Measurements from ENCODE around the gene FIGLA.
"Not testable (repeated sequence)": the region's sequence is repeated elsewhere in the genome, so short reads cannot be mapped to it uniquely, and the experiment has no call there.

The FIGLA gene

GRCh38 chr2:70743677-70744076, 46.8 kb downstream of the FIGLA start:
- DNase-seq, result no peak

GRCh38 chr2:70743068-70743467, 47.4 kb downstream of the FIGLA start:
- DNase-seq, result no peak

DNA sequence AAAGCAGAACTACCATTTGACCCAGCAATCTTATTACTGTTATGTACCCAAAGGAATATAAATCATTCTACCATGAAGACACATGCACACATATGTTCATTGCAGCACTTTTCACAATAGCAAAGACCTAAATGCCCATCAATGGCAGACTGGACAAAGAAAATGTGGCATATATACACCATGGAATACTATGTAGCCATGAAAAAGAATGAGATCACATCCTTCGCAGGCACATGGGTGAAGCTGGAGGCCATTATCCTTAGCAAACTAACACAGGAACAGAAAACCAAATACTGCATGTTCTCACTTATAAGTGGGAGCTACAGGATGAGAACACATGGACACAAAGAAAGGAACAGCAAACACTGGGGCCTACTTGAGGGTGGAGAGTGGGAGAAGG, 51.0 kb downstream of the FIGLA start:
- not testable (repeated sequence) for DNase-seq

- DNase-seq, result no peak
These were observed 52.3 kb downstream of the FIGLA start for GRCh38 chr2:70738159-70738558.

- no peak for DNase-seq
These were observed 55.4 kb downstream of the FIGLA start for GRCh38 chr2:70735071-70735470.

DNA sequence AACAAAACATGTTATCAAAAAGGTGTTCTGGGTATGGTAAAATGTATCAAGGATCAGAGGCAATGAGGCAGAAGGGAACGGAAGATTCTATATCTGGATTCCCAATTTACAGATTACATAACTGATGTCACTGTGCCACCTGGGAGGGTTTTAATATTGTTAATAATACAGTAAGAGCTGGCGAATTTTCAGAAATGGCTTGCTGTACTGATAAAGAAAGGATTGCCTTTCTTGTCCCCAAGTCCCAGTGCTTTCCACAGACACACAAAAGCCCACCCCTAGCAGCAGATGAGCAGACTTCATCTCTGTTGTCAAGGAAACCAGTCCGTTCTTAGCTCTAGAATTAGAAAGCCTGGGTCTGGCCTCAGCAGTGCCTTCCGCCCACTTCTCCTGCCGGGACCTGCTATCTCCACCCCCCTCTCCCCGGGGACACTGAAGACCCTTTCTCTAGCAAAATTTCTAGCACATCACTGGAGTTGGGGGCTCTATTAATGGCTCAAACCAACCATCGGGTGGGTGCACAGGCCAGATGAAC, 56.7 kb downstream of the FIGLA start:
- DNase-seq, result no peak

GRCh38 chr2:70732766-70733645, 57.4 kb downstream of the FIGLA start:
- no peak for DNase-seq

DNA sequence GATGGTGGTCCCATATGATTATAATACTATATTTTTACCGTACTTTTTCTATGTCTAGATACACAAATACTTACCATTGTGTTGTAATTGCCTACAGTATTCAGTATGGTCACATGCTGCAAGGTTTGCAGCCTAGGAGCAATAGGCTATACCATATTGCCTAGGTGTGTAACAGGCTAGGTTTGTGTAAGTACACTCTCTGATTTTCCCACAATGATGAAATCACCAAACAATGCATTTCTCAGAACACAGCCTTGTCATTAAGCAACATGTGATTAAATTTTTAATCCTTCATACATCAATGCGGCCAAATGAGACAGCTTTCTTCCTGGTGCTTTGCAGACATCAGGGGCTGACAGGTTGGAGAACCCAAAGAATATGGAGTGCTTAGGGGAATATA, 59.7 kb downstream of the FIGLA start:
- DNase-seq, result no peak

DNA sequence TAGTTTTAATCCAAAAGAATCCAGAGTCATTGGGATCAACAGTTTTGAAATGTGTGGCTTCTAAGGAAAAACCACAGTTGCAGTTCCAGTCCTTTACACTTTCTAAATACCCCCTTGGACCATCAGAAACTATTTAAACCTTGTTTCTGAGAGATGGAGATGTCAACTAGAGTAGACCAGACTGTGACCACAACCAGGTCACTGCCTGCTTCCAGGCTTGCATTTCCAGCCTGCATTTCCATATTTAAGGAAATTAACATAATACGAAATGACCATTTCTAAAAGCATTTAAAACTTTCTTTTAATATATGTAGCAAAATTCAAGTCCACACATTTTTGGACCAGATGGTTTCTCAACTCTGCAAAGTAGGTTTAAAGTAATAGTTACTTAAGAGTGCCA, 60.8 kb downstream of the FIGLA start:
- DNase-seq, result no peak

- no peak for DNase-seq
These were observed 62.3 kb downstream of the FIGLA start for GRCh38 chr2:70728128-70728527.

Measured in effector CD8-positive, alpha-beta T cell (primary cell).